CD4-positive, alpha-beta T cell treated with Interleukin-2 at 100 ng/mL for 4 hours (primary cell): Measurements from ENCODE around the gene DUOX2.
"Not testable (repeated sequence)": the region's sequence is repeated elsewhere in the genome, so short reads cannot be mapped to it uniquely, and the experiment has no call there.

Experiments
- DNase-seq: peaks from one replicate; pipeline ENCODE4 v3.0.0-alpha.2; 2020; ENCODE audit warnings: low spot score

DUOX2 gene

DNA sequence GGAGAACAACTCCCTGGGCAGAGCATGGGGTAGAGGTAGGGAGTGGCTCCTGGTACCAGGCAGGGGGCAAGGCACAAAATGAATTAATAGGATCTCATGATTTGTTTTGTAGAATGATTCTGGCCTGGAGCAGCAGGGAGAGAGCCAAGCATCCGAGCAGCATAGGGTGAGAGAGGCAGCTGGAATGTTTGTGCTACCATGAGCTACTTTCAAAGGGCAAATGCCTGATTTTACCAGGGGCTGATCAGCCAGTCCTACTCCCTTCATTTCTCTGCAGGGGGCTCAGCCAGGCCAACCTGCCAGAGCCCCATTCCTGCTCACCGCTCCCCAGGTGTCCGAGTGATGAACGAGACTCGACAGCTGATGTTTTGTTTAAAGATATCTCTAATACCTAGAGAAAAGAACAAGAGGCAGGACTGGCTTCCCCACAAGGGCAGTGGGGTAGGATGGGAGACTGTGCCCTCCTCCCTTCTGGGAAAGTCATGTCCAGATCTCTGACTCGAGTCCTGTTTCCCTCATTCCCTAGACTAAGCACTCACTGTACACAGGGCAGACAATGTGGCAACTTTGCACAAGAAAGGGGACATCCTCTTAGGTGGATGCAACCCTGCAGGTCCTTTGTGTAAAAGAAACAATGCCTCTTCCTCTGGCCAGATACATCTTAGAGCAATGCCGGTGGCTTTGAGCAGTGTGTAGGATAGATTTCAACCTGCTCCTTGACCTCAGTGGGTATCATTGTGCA lies 12.9 kb downstream of the DUOX2 start:
- DNase-seq, result no peak

DNA sequence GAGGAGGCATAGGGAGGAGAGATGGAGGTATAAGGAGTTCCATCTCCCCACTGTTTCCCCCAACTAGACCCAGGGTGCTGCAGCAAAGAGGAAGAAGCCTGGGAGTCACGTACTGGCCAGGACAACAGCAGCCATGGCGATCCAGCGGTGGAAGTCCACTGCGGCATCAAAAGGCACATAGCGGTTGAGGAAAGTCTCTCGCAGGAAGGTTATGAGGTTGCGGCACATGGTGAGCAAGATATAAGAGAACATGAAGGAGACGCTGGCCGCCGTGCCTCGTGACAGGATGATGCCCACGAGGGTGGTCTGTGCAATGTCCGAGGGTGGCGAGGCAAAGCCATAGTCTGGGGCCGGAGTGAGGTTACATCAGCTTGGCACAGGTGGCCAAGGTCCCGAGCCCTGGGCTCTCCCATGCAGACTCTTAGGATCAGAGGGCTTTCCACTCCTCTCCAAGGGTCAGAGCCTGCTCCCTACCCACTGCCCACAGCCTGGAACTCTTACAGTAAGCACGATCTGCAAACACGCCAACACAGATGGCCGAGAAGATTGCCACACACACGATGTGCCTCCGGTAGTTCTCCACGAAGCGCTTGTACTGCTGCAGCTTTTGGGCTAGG lies 14.3 kb downstream of the DUOX2 start:
- no peak for DNase-seq

DNA sequence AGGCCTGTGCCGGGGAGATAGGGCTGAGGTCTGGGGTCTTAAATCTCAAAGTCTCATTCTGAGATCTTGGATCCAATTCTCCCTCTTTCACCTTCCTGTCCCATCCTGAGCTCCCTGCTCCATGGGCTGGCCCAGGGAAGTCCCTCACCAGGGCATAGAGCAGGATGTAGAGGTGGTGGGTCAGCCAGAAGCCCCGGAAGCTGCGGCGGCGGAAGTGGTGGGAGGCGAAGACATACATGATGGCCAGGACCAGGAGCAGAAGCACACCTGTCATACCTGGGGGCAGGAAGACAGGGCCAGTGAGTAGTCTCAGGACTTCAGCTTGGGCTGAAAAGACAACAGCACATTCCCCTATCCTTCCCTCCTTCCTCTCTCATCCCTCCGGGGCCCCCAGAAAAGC lies 16.5 kb downstream of the DUOX2 start:
- DNase-seq, result no peak

DNA sequence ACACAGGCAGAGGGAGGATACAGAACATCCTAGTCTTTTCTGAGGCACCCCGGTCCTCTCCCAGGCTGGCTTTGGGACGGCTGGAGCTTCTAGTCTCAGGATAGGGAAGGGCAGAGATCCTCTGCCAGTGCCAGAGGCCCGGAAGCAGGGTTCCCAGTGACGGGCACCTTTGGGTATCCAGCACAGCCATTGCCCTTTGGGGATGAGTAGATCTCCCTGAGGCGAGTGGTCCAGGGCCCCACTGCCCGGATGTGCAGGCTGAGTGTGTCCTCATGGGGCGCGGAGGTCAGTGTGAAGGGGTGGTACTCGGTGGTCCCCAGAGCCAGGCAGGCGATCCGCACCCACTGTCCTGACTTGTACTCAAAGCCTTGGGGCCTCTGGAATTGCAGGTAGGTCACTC lies 18.3 kb downstream of the DUOX2 start:
- no peak for DNase-seq

DNA sequence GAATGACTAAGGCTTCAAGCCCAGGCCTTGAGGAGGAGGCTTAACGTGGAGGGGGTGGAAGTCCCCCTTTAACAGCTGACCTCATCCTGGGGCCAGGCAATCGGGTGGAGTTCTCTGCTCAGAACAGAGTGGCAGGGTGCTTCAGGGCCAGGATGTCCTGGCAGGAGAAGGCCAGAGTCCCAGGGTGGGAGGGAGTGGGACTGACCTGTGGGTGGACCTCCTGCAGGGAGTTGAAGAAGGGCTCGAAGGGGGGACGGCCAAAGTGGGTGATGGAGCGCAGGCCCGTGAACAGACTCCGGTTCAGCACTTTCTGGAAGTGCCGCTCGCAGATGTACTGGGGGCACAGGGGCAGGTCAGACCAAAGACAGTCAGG lies 19.6 kb downstream of the DUOX2 start:
- DNase-seq, result no peak

DNA sequence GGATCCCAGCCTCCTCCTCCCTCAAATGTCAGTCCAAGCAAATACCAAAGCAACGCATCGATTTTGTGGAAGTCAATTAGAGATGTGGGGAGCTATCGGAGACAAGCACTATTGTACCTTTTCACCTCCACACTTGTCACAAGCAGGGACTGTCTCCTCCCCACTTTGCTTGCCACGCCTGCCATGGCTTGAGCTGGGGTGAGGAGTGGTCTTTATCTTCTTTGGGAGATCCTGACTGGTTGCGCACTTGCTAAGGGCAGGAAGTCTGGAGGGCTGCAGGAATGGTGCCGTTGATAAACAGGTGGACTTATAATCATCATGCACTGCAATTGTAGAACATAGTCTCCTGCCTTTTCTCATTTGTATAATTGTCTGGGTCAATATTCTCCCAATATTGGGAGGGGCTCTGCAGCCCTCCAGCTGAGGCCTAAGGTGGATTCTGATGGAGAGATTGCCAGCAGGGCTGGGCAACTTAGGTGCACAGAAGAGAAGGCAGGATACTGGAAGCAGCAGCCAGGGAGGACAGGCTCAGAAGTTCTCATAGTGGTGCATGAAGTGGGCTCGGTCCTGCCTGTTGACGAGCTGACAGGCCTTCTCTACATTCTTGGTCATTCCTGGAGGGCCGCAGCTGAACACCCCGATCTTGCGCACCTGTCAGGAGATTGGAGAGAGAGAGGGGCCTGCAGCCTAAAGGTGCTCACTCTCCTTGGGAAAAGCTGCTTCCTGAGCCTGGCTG lies 20.2 kb downstream of the DUOX2 start:
- DNase-seq, result no peak

DNA sequence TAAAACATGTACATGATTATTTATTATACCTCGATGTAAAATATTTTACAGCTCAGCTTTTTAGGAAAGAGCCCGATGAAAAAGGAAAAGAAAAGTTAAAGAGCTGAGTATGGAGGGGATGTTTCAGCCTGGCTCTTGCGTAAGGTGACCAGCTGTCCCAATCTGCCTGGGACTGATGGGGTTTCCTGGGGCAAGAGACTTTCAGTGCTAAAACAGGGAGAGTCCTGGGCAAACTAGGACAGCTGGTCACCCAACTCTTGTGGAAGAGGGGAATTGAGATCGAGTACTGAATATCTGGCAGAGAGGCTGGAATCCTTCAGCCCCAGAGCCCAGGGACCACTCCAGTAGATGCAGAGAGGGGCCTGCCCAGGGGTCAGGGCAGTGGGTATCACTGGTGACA lies 21.0 kb downstream of the DUOX2 start:
- no peak for DNase-seq

DNA sequence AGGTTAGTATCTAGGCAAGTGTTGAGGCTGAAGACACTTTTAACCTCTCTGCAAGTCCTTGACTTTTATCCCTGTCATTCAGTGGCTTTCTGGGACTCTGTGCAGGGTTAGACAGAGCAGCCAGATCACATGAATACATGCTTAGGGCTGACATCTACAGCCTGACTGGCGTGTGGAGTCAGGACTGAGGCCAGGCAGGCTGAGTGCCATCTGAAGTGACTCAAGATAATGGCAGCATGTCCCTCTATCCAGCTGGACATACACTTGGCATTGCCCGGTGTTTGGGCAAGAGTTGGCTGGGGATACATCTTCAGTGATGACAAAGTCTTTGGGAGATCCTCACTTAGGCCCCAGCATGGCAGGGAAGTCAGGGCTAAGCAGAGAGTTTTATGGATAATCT lies 22.4 kb downstream of the DUOX2 start:
- DNase-seq, result no peak

DNA sequence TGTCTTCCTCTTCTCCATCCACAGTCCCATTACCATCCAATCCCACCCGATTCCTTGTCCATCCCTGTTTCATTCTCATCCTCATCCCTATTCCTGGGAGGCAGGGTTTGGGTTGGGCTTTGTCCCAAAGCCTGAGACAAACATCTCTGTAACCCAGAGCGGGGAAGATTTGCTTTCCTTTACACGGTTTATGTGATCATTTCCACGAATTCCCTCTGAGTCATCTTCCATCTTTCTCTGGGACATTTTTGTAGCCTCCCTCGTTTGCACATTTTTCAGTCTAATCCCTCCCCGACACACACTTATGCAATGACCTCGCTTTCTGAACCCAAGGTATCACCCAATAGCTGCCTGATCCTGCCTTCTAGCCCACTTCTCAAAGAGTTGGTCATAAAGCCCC lies 22.8 kb downstream of the DUOX2 start:
- DNase-seq, result no peak

DNA sequence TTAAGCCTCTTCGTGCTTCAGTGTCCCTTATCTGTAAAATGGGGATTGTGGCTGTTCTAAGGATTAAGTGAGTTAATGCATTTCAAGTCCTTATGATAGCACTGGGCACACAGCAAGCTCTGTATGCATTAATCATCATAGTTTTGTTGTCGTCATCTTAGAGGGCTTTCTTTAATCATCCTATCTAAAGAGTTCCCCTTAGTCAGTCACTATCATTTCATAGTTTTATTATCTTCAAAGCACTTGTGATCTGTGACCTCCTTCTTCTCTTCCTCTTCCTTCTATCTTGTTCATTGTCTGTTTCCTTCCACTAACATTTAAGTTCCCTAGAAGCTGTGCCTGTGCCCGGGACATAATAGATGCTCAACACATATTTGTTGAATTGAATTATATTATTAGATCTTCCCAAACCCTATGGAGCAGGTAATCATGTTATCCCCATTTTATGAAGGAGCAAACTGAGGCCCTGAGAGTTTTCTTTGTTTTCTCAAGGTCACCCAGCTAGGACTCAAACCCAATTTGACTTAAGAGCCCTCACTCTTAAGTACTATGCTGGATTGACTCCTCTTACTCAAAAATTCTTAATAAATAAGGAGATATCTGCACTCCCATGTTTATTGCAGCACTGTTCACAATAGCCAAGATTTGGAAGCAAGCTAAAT lies 24.1 kb downstream of the DUOX2 start:
- no peak for DNase-seq

DNA sequence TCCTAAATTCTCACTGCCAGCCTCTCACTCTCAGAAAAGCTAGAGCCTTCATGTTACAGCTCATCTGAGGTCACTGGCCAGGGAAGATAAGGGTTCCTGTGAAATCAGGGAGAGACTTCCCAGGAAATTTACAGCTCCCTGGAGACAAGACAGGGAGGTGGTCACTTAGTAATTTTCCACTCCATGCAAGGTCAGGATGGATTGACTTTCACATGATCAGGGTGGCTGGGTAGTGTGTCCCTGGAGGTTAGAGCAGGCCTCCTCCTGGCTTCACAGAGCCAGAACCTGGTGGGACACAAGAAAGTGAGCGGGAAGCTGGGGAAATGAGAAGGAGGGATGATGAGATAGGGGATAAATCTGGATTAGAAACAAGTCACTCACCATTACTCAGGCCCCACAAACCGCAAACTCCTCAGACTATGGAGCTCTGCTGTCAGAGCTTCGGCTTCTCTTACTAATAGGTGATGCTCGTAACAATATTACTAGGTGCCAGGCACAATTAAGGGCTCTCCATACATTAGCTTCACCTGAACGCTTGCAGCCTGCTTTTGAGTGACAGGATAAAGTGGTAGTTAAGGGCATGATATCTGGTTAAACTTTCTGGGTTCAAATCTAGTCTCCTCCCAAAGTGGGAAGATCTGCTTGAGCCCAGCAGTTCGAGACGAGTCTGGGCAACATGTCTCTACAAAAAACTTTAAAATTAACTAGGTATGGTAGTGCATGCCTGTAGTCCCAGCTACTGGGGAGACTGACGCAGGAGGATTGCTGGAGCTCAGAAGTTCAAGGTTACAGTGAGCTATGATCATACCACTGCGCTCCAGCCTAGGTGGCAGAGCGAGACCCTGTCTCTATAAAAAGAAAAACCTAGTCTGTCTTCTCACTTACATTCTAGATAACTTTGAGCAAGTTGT lies 24.9 kb downstream of the DUOX2 start:
- DNase-seq, result no peak

DNA sequence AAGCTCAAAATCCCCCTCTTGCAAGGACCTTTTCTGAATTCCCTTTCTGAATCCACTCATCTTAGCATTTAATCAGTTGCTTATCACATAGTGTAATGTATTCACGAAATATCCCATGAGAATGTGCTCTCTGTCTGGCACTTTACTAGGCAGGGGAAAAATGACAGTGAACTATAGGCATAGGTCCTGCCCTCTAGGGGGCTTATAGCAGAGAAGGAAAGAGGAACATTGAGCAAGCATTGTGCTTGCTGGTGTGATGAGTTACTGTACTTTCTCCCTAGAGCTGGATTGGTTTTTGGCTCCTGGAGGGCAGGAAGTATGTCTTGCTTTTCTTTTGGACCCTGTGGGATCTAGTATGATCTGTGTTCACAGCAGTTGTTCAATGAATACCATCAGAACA lies 26.5 kb downstream of the DUOX2 start:
- DNase-seq, result no peak

DNA sequence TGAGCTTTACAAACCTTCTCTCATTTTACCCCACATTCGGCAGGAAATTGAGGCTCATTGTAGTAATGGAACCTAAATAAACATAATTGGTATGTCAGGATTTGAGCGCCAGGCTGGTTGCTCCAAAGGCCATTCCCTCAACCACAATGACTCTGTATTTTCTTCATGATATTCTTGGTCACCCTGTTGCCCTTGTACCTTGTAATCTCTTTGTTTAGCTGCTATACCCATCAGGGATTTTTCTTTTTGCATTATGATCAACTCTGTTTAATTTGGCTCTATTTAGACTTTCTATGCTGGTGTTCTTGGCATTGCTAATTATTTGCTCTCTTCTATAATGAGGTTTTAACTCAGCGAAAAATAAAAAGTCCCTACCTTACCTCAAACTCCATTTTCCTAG lies 29.8 kb downstream of the DUOX2 start:
- no peak for DNase-seq

DNA sequence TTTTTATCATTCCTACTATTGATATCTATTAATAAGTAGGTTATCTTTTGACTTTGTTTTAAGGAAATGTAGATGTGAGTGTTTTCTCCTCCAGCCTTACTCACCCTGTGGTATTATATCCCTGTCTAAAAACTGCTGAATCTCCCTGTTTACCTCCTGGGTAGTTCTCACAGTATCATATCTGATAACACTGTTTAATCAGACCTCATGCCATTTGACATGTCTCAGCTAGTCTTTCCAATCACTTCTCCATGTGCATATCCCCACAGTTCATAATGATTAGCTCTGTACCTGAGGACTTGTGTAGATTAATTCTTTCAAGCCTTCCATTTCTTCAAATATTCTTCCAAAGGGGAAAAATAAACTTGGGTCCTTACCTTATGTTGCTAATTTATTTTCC lies 30.7 kb downstream of the DUOX2 start:
- DNase-seq, result no peak

DNA sequence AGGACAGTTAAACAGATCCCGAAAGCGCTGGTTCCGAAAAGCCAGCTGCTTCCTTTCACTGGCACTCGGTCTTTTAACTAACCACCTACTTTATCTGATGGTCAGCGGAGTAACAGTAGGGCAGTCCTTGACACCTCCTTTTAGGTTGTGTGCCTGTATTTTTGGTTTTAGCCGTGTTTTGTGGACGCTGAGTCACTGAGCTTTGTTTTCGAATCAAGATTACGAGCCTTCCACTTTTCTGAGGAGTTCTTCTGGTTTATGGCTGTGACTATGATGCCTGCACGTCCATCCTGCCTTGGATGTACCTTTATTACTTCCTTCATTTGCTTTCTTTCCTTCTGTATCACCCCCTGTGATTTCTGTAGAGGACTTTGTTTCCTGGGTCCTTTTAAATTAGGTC lies 31.6 kb downstream of the DUOX2 start:
- DNase-seq, result not testable (repeated sequence)

DNA sequence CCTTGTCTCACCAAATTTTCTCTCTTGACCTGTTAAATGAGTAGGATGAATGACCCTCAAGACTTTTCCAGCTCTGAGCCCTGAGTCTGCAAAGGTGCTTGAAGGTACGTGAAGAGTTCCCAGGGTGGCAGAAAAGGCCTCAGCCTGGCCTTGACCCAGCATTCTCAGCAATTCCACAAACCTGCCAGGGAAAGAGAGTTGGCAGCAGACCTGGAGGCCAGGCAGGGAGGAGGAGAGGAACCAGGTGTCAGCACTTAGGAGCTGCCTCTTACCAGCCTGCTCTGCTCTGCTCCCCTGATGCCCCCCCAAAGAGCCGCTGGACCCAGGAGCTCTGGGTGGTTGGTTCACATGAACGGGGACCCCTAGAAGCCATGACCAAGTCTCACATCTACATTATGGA lies 33.4 kb downstream of the DUOX2 start:
- not testable (repeated sequence) for DNase-seq

DNA sequence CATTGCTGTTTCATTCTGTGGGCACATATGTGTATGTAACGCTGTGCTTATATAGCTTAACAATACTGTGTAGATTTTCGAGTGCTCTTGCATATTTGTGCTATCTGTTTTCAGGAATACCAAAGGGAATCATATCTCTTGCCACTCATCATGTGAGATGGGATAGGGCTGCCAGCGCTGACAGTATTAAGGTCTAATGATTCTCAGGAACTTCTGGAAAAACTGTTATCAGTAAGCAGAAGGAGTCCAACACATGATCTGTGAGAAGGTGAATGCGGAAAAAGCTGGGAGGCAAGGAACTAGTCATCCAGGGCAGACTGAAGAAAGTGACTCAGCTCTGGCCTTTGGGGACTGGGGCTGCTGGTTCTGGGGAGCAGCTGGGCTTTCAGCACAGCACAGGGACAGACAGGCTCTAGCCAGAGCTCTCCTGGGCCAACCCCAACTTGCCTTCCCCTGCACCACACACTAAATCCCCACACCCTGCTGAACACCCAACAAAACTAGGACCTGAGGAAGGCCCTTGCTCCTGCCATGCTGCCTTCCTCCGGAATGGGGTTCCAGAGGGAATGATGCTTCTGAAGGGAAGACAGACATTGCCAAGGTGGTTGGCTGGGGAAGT lies 34.2 kb downstream of the DUOX2 start:
- not testable (repeated sequence) for DNase-seq

DNA sequence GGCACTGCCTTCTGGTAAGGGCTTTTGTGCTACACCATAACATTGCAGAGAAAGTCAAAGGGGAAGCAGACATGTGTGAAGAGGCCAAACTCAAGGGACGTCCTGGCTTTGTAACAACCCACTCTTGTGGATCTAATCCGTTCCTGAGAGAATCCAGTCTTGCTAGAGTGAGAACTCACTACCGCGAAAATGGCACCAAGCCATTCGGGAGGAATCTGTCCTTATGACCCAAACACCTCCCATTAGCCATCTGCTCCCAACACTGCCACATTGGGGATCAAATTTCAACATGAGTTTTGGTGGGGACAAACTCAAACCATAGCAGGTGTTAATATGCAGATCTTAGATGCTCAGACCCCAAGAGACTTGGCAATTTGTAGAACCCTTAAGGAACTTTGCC lies 34.8 kb downstream of the DUOX2 start:
- DNase-seq, result not testable (repeated sequence)

DNA sequence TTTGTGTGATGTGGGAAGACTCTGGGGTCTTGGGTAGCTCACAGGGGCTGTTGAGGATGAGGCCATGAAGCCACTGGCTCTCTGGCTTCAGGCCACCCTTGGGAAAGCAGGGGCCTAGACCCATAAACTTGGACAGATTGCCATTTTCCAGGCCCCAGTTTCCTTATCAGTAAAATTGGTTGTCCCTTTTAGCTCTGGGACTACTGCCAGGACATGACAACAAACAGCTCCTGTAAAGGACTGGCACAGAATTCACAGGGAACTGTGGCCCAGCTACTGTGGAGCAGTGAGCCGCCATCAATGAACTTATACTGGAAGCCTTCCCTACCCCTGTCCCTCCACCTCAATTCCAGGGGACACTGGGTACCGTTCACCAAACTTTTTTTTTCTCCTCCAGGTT lies 36.6 kb downstream of the DUOX2 start:
- DNase-seq, result not testable (repeated sequence)

DNA sequence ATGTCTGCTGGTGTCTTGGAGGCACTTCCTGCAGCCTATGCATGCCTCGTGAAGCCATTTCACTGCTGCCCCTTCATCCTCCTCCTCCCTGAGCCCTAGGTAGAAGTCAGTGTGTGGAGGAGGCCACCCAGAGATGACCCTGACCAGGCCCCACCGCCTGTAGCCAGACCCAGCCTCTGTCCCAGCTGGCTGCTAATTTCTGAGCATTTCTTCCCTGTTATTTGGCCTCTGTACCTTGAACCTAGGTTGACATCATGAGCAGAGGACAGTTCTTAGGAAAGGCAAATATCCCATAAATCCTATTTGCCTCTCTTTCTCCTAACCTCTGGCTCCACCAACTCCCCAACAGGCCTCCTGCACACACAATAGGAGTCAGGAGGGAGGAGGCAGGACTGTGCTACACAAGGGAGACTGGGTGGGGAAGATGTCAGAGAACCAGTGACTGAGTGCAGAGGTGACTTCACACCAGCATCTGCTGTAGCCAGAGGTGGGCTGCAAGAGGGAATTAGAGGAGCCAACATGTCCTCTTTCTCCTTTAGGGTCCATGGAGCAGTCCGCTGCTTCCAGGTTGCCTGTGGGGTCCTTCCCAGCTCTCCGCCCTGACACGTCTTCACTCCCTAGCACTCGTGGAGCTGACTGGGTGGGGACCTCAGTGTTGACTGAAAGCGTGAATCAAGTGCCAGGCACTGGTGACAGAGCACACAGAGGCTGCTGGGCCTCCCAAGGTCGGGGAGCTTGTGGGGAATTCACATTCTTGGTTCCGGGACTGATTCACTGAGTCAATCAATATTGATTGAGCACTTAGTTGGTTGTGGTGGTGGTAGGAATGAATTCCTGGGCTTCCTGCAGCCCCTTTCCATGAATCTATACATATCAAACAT lies 38.3 kb downstream of the DUOX2 start:
- DNase-seq, result not testable (repeated sequence)
